Subcutaneous adipose tissue (tissue), 4 donors: ENCODE results near the gene UBQLN3. TPM values are rescaled to one million over a fixed set of nuclear protein-coding genes. Genes with fewer than 3 reads are reported as not detected.

Experiments used
- total RNA-seq, 4 donors: library from RNA; depleted of rRNA; stranded (reverse); fragments of >200 nt; gene quantifications; one replicate each; pipeline ENCODE4 v1.1.0, GENCODE V29; 2016
- TF ChIP-seq, protein P1 (sequence below): fragments of 450-650 bp; IDR thresholded peaks from one replicate; pipeline ENCODE4 v1.5.1; 2016; ENCODE audit warnings: low read depth, mild to moderate bottlenecking, control low read depth, antibody characterized with exemption, moderate library complexity

The UBQLN3 gene
- total RNA-seq, 4 donors from 2014 or later: 0.17 to 0.57 (median 0.49) TPM; not detected in 1

GRCh38 chr11:5546457-5546856 is 36.7 kb upstream of the UBQLN3 start:
- TF ChIP-seq, protein P1, sequence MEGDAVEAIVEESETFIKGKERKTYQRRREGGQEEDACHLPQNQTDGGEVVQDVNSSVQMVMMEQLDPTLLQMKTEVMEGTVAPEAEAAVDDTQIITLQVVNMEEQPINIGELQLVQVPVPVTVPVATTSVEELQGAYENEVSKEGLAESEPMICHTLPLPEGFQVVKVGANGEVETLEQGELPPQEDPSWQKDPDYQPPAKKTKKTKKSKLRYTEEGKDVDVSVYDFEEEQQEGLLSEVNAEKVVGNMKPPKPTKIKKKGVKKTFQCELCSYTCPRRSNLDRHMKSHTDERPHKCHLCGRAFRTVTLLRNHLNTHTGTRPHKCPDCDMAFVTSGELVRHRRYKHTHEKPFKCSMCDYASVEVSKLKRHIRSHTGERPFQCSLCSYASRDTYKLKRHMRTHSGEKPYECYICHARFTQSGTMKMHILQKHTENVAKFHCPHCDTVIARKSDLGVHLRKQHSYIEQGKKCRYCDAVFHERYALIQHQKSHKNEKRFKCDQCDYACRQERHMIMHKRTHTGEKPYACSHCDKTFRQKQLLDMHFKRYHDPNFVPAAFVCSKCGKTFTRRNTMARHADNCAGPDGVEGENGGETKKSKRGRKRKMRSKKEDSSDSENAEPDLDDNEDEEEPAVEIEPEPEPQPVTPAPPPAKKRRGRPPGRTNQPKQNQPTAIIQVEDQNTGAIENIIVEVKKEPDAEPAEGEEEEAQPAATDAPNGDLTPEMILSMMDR: no peak

DNA sequence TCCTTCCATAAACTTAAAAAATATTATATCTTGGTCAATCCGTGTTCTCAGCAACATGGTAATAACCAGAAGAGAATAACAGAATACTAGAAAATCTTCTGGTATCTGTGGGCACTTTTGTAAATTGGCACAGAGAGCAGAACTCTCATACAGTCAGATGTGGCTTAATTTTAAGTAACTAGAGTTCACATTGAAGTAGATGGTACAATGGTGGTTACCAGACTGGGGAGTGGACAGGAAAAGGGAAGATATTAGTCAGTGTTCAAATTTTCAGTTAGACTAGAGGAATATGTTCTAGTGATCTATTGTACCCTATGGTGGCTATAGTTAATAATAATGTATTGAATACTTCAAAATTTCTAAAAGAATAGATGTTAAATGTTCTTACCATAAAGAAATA is 31.7 kb upstream of the UBQLN3 start:
- TF ChIP-seq, protein P1: no peak

DNA sequence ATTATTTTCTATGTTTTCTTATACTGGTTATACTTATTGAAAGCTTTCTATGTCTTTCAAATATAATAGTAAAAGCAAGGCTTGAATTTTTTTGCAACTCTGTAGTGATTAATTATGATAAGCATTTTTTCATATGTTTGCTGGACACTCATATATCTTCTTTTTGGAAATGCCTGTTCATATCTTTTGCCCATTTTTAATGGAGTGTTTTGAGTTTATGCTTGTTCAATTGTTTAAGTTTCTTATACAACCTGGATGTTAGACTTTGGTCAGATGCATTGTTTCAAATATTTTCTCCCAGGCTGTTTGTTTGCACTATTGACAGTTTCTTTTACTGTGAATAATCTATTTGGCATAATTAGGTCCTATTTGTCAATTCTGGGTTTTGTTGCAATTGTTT is 26.7 kb upstream of the UBQLN3 start:
- TF ChIP-seq, protein P1: no peak

- TF ChIP-seq, protein P1: no peak
These were observed 24.3 kb upstream of the UBQLN3 start for GRCh38 chr11:5534046-5534445.

GRCh38 chr11:5531053-5531831 is 21.5 kb upstream of the UBQLN3 start:
- TF ChIP-seq, protein P1: no peak

- TF ChIP-seq, protein P1: no peak
These were observed 18.7 kb upstream of the UBQLN3 start for GRCh38 chr11:5528495-5528894.

- TF ChIP-seq, protein P1: no peak
These were observed 18.0 kb upstream of the UBQLN3 start for GRCh38 chr11:5527716-5528115.
